Hepatocyte (in vitro differentiated cells): ENCODE measurements around the gene THAP5. TPM values are rescaled to one million over a fixed set of nuclear protein-coding genes. Genes with fewer than 3 reads are reported as not detected.

Experiments
- DNase-seq: peaks from one replicate; pipeline ENCODE4 v3.0.0-alpha.2; 2016; ENCODE audit warnings: low spot score
- H2AFZ ChIP-seq: fragments of 200-600 bp; sonication (generic); 2 replicates; pipeline ENCODE4 v1.6.0; 2016; ENCODE audit warnings: antibody characterized with exemption, mild to moderate bottlenecking
- H3K27ac ChIP-seq: fragments of 200-600 bp; sonication (generic); 2 replicates; pipeline ENCODE4 v1.5.1; 2016; ENCODE audit warnings: mild to moderate bottlenecking
- H3K27me3 ChIP-seq: fragments of 200-600 bp; sonication (generic); 2 replicates; pipeline ENCODE4 v1.6.1; 2016
- H3K36me3 ChIP-seq: fragments of 200-600 bp; sonication (generic); replicated peaks from 2 replicates; pipeline ENCODE4 v1.5.1; 2016; ENCODE audit warnings: low read depth; ENCODE audit not compliant: insufficient read depth
- H3K4me1 ChIP-seq: fragments of 200-600 bp; sonication (generic); 2 replicates; pipeline ENCODE4 v1.5.1; 2016; ENCODE audit warnings: mild to moderate bottlenecking, moderate library complexity; ENCODE audit not compliant: insufficient read depth
- H3K4me2 ChIP-seq: fragments of 200-600 bp; sonication (generic); 2 replicates; pipeline ENCODE4 v1.6.0; 2016
- H3K4me3 ChIP-seq: fragments of 200-600 bp; sonication (generic); 2 replicates; pipeline ENCODE4 v1.5.1; 2016; ENCODE audit warnings: mild to moderate bottlenecking
- H3K79me2 ChIP-seq: fragments of 200-600 bp; sonication (generic); 2 replicates; pipeline ENCODE4 v1.6.0; 2017; ENCODE audit warnings: mild to moderate bottlenecking
- H3K9me2 ChIP-seq: fragments of 200-600 bp; sonication (generic); replicated peaks from 2 replicates; pipeline ENCODE4 v1.6.0; 2017; ENCODE audit warnings: mild to moderate bottlenecking; ENCODE audit not compliant: insufficient read depth
- H3K9me3 ChIP-seq: fragments of 200-600 bp; sonication (generic); 2 replicates; pipeline ENCODE4 v1.5.1; 2016; ENCODE audit warnings: low read depth, mild to moderate bottlenecking
- H4K20me1 ChIP-seq: fragments of 200-600 bp; sonication (generic); 2 replicates; pipeline ENCODE4 v1.6.0; 2016; ENCODE audit warnings: mild to moderate bottlenecking; ENCODE audit not compliant: insufficient read depth, poor library complexity, severe bottlenecking
- EZH2 ChIP-seq: fragments of 200-600 bp; sonication (generic); IDR thresholded peaks from 2 replicates; pipeline ENCODE4 v1.6.1; 2016; ENCODE audit warnings: antibody characterized with exemption, mild to moderate bottlenecking, borderline replicate concordance
- EZH2phosphoT487 ChIP-seq: fragments of 200-600 bp; sonication (generic); IDR thresholded peaks from one replicate; pipeline ENCODE4 v1.6.1; 2018; ENCODE audit warnings: antibody characterized with exemption, mild to moderate bottlenecking, low read depth, moderate library complexity; ENCODE audit not compliant: unreplicated experiment, severe bottlenecking
- WGBS: methylation state at CpG from one replicate; pipeline ENCODE4 v1.1.6; 2016; ENCODE audit warnings: low lambda C conversion rate; ENCODE audit errors: missing lambda C conversion rate; 5-methylcytosine and 5-hydroxymethylcytosine counted together
- polyA plus RNA-seq: library from polyadenylated mRNA; unstranded; fragments of >200 nt; fragmentation: Nextera tagmentation; extraction: Ambion mirVana; gene quantifications from 2 replicates; pipeline ENCODE4 v1.2.1, GENCODE V29; 2016
- total RNA-seq: library from RNA; depleted of rRNA; stranded (reverse); fragments of >200 nt; gene quantifications from 2 replicates; pipeline ENCODE4 v1.2.3, GENCODE V29; 2014
- TF ChIP-seq, protein P1 (sequence below): fragments of 200-600 bp; sonication (generic); IDR thresholded peaks from 2 replicates; pipeline ENCODE4 v1.5.1; 2016; ENCODE audit warnings: antibody characterized with exemption, mild to moderate bottlenecking; ENCODE audit not compliant: poor library complexity

The THAP5 gene
- total and polyA plus RNA-seq, 2 experiments from 2014 or later = 8.8 to 36.9 TPM

DNA sequence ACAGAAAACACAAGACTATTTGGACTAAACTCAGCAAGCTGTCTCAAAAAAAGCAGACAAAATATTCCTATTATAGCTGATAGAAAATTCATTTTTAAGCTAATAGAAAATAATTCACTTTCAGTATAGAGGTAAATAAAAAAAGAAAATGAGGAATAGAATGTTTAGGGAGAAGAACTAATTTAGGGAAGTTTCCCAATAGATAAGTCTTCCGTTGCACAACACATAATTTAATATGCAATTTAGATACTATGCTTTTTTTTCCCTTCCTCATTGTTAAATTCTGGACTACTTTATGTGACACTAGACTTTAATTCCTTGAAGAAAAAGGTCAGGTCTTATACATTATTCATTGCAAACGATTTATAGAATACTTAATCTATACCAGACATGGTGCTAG, 53.9 kb downstream of the THAP5 start:
- H3K4me1 ChIP-seq = no peaks in the 10 kb centered on the region
- no peak overlapping the region for H3K4me2 ChIP-seq
- 92% methylated on average over 2 of the region's 2 CpGs for WGBS
- no peak overlapping the region for H2AFZ ChIP-seq
- H3K9me3 ChIP-seq = no peaks in the 10 kb centered on the region
- H3K4me3 ChIP-seq = no peak overlapping the region
- H3K9me2 ChIP-seq = no peaks in the 10 kb centered on the region
- no peaks in the 10 kb centered on the region for H3K27me3 ChIP-seq
- H3K79me2 ChIP-seq = peaks cover 61% of the 10 kb centered on the region
- no peaks in the 10 kb centered on the region for H3K36me3 ChIP-seq
- peaks cover 14% of the 10 kb centered on the region for H4K20me1 ChIP-seq
- no peak for DNase-seq
- TF ChIP-seq EZH2phosphoT487 = no peak
- no peak for TF ChIP-seq EZH2
- TF ChIP-seq, protein P1, sequence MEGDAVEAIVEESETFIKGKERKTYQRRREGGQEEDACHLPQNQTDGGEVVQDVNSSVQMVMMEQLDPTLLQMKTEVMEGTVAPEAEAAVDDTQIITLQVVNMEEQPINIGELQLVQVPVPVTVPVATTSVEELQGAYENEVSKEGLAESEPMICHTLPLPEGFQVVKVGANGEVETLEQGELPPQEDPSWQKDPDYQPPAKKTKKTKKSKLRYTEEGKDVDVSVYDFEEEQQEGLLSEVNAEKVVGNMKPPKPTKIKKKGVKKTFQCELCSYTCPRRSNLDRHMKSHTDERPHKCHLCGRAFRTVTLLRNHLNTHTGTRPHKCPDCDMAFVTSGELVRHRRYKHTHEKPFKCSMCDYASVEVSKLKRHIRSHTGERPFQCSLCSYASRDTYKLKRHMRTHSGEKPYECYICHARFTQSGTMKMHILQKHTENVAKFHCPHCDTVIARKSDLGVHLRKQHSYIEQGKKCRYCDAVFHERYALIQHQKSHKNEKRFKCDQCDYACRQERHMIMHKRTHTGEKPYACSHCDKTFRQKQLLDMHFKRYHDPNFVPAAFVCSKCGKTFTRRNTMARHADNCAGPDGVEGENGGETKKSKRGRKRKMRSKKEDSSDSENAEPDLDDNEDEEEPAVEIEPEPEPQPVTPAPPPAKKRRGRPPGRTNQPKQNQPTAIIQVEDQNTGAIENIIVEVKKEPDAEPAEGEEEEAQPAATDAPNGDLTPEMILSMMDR = no peak
- H3K27ac ChIP-seq = no peak overlapping the region

DNA sequence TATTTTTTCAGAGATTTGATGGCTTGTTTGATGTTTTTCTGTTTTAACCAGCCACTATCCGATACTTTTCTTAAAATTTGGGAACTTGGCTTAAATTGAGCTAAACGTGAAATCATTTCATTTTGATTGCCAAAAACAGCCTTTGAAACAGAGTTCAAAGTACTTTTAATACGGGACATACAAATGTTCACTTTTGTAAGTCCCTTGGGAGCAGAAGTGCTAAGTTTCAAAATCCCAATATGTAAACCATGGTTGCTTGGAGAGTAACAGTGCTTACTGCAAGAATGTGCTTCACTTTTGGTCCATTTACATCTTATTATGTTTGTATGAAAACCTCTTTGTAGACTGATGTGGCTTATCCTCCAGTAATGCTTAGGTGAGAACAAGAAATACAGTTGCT, 54.5 kb downstream of the THAP5 start:
- Histone ChIP-seq H3K27ac (no peak overlapping the region), H3K36me3 (no peaks in the 10 kb centered on the region), H3K4me1 (no peaks in the 10 kb centered on the region)

More for the DNA sequence above, 54.5 kb downstream of the THAP5 start:
- Histone ChIP-seq H4K20me1 (peaks cover 10% of the 10 kb centered on the region), H3K4me2 (no peak overlapping the region), H3K27me3 (no peaks in the 10 kb centered on the region), H3K79me2 (peaks cover 55% of the 10 kb centered on the region), H3K9me2 (no peaks in the 10 kb centered on the region), H3K9me3 (no peaks in the 10 kb centered on the region), H3K4me3 (no peak overlapping the region), H2AFZ (no peak overlapping the region)
- WGBS = 91% methylated on average over 3 of the region's 3 CpGs
- TF ChIP-seq EZH2 = no peak
- TF ChIP-seq, protein P1 = no peak
- no peak for TF ChIP-seq EZH2phosphoT487
- DNase-seq = no peak

Other genes with a start within 250 kb of the THAP5 start
- 34.4 and 41.5 TPM in 2 replicates for gene NRCAM, start 113.3 kb downstream of the THAP5 start, total RNA-seq
- 6.4 and 16.0 TPM in 2 replicates for gene NRCAM, start 113.3 kb downstream of the THAP5 start, polyA plus RNA-seq
- gene PNPLA8, start 43.6 kb downstream of the THAP5 start, total RNA-seq = 38.4 and 48.3 TPM in 2 replicates
- gene PNPLA8, start 43.6 kb downstream of the THAP5 start, polyA plus RNA-seq = 25.2 and 29.0 TPM in 2 replicates
- gene DNAJB9, start 168 bp upstream of the THAP5 start, total RNA-seq = 83.9 and 94.0 TPM in 2 replicates
- 50.7 and 64.2 TPM in 2 replicates for gene DNAJB9, start 168 bp upstream of the THAP5 start, polyA plus RNA-seq